Measurements from ENCODE around the gene GSPT2.
A peak's percentile ranks its signal among the peaks of the same experiment; 100 is the strongest.
"Not testable (repeated sequence)": the region's sequence is repeated elsewhere in the genome, so short reads cannot be mapped to it uniquely, and the experiment has no call there.

GSPT2 gene

GRCh38 chrX:51743179-51743957, at the start of gene GSPT2:
GSPT2 (plus strand) TSS chrX:51743442; CDS start chrX:51743627, 185 bp downstream.
- peak in 1 of 2 donors; percentile 14 for DNase-seq (ENCODE audit: low read depth in 2 of 2)

- DNase-seq (ENCODE audit: low read depth in 2 of 2): no peak
These were observed 49.0 kb upstream of the GSPT2 start for GRCh38 chrX:51694254-51694653.

GRCh38 chrX:51697397-51697796, 45.8 kb upstream of the GSPT2 start:
- no peak for DNase-seq (ENCODE audit: low read depth in 2 of 2)

- not testable (repeated sequence) for DNase-seq (ENCODE audit: low read depth in 2 of 2)
These were observed 32.7 kb upstream of the GSPT2 start, which contains the start of gene CENPVL1 for GRCh38 chrX:51710277-51711164. CENPVL1 (plus strand) TSS chrX:51710512; CDS start chrX:51710512, 0 bp downstream.

GRCh38 chrX:51712943-51713647, 30.1 kb upstream of the GSPT2 start:
- DNase-seq (ENCODE audit: low read depth in 2 of 2): not testable (repeated sequence)

GRCh38 chrX:51728202-51728601, 15.0 kb upstream of the GSPT2 start:
- no peak for DNase-seq (ENCODE audit: low read depth in 2 of 2)

GRCh38 chrX:51737091-51737490, 6.2 kb upstream of the GSPT2 start:
- no peak for DNase-seq (ENCODE audit: low read depth in 2 of 2)

- DNase-seq (ENCODE audit: low read depth in 2 of 2): no peak
These were observed 656 bp upstream of the GSPT2 start for GRCh38 chrX:51742586-51742985.

GRCh38 chrX:51747671-51748070, 4.4 kb downstream of the GSPT2 start:
- no peak for DNase-seq (ENCODE audit: low read depth in 2 of 2)

GRCh38 chrX:51759055-51759839, 16.0 kb downstream of the GSPT2 start:
- DNase-seq (ENCODE audit: low read depth in 2 of 2): no peak

GRCh38 chrX:51760657-51761056, 17.4 kb downstream of the GSPT2 start:
- no peak for DNase-seq (ENCODE audit: low read depth in 2 of 2)

GRCh38 chrX:51766546-51766945, 23.3 kb downstream of the GSPT2 start:
- no peak for DNase-seq (ENCODE audit: low read depth in 2 of 2)

GRCh38 chrX:51776851-51777250, 33.6 kb downstream of the GSPT2 start:
- no peak for DNase-seq (ENCODE audit: low read depth in 2 of 2)

GRCh38 chrX:51779306-51779705, 36.1 kb downstream of the GSPT2 start:
- DNase-seq (ENCODE audit: low read depth in 2 of 2): no peak

GRCh38 chrX:51795136-51795535, 51.9 kb downstream of the GSPT2 start:
- no peak for DNase-seq (ENCODE audit: low read depth in 2 of 2)

Measured in stimulated activated CD8-positive, alpha-beta memory T cell treated with anti-CD3 and anti-CD28 coated beads, Interleukin-7, amount 100 ng/mL, for 1 hour (primary cell).